ENCODE measurements around the gene AQP2. TPM values are rescaled to one million over a fixed set of nuclear protein-coding genes. Genes with fewer than 3 reads are reported as not detected.

AQP2 gene
- total and polyA plus RNA-seq, 2 of the 4 experiments (the other 2 are of a cell fraction), result not detected

DNA sequence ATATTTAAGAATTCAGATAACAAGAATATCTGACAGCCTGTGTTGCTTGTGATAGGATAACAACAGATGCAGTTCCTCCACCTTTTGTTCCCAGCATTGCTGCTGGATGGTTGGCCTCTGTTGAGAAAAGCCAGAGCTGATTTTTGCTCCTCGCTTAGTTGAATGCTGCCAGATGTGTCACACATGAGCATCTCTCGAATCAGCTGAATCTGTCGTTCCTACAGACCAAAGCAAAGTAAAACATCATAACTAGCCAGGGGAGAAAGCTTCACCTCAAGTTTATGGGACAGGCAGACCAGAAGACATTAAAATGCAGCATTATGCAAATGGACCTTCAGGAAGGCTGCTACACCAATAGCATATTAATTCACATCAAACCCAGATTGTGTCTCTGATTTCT is 54.6 kb downstream of the AQP2 start:
- Histone ChIP-seq H2AK9ac (replicated peaks; ENCODE audit: low read depth, low read length, poor library complexity) (no peak overlapping the region), H3K79me1 (ENCODE audit: low read depth in 1 of 2, low read length in 2 of 2) (peaks cover 43 to 45% of the 10 kb centered on the region in 2 experiments), H3K27me3 (ENCODE audit: control insufficient read depth, insufficient read depth, low read length) (no peaks in the 10 kb centered on the region), H3K4me3 (ENCODE audit: insufficient read depth, low read depth, low read length) (no peak overlapping the region), H4K91ac (ENCODE audit: insufficient read depth, low read depth, low read length) (no peak overlapping the region), H3K9me1 (ENCODE audit: insufficient read depth, low read length) (peaks cover 3% of the 10 kb centered on the region), H3K9me3 (ENCODE audit: control insufficient read depth, insufficient read depth, low read length) (no peaks in the 10 kb centered on the region), H3K9ac (ENCODE audit: low read depth, low read length) (no peak overlapping the region), H2BK15ac (ENCODE audit: low read depth, low read length) (no peak overlapping the region), H3K14ac (replicated peaks; ENCODE audit: low read depth, low read length) (no peak overlapping the region), H4K8ac (ENCODE audit: low read depth in 2 of 2, low read length in 2 of 2) (0 out of 4 replicates have a peak overlapping the region, but pooled peaks of 1 of the 2 experiments have one; percentile 22), H3K56ac (ENCODE audit: extremely low read depth, insufficient read depth, low read length) (no peak overlapping the region), H2AFZ (replicated peaks; ENCODE audit: low read length, poor library complexity) (no peak overlapping the region), H2BK5ac (ENCODE audit: low read depth, low read length, poor library complexity, severe bottlenecking) (no peak overlapping the region), H3K4me2 (ENCODE audit: low read depth, low read length) (no peak overlapping the region), H4K5ac (ENCODE audit: low read depth, low read length) (no peak overlapping the region), H3K18ac (ENCODE audit: low read depth, low read length) (no peak overlapping the region), H3K36me3 (ENCODE audit: control insufficient read depth, insufficient read depth, low read length) (no peaks in the 10 kb centered on the region; the same call in 1 of the 2 replicates), H2AK5ac (ENCODE audit: low read depth, low read length) (no peak overlapping the region), H3K4me1 (ENCODE audit: control insufficient read depth, insufficient read depth, low read length) (peaks cover 5% of the 10 kb centered on the region), H3K27ac (ENCODE audit: insufficient read depth, low read length) (no peak overlapping the region), H2BK120ac (ENCODE audit: low read depth, low read length) (no peak overlapping the region), H2BK20ac (ENCODE audit: low read depth, low read length) (no peak overlapping the region), H3K4ac (ENCODE audit: low read depth, low read length) (no peak overlapping the region), H4K20me1 (ENCODE audit: insufficient read depth, low read length) (peaks cover 4% of the 10 kb centered on the region; the same call in 1 of the 2 replicates), H3K23ac (ENCODE audit: low read depth, low read length) (no peak overlapping the region)
- POLR2A ChIA-PET (ENCODE audit: unreplicated experiment), result interaction anchor here (0.5 kb wide), 1 partner anchor 1973 kb away, joined by 4 read pairs; no protein-coding TSS in a partner anchor
- ATAC-seq (ENCODE audit: low read depth), result no peak
- BruUV-seq (replicated peaks), result no TSS peak
- in situ Hi-C loops (cut with MboI; ENCODE audit: low sequenced_read_pairs), result no loop called here
- DNase-seq, result no peak
- TF ChIP-seq NFE2L2 (IDR thresholded peaks at IDR 0.05; ENCODE audit: low read depth, low read length), result no peak
- no peak for TF ChIP-seq POLR2A (IDR thresholded peaks at IDR 0.05; ENCODE audit: low read depth, low read length)
- no peak for TF ChIP-seq RCOR1 (IDR thresholded peaks at IDR 0.05; ENCODE audit: insufficient replicate concordance, low read length)
- TF ChIP-seq RFX5 (IDR thresholded peaks at IDR 0.05; ENCODE audit: low read depth, low read length), result no peak
- TF ChIP-seq CEBPB (IDR thresholded peaks at IDR 0.05; ENCODE audit: low read depth, low read length), result no peak
- no peak for TF ChIP-seq MAFK (IDR thresholded peaks at IDR 0.05; ENCODE audit: low read depth, low read length)
- no peak for TF ChIP-seq USF2 (IDR thresholded peaks at IDR 0.05; ENCODE audit: low read depth, low read length)
- TF ChIP-seq MAZ (IDR thresholded peaks at IDR 0.05; ENCODE audit: borderline replicate concordance, low read depth, low read length), result no peak
- no peak for TF ChIP-seq ELK1 (IDR thresholded peaks at IDR 0.05; ENCODE audit: borderline replicate concordance, low read depth, low read length)
- no peak for TF ChIP-seq FOS (IDR thresholded peaks at IDR 0.05; ENCODE audit: low read depth, low read length)
- no peak for TF ChIP-seq CTCF (conservative IDR thresholded peaks at IDR 0.05; ENCODE audit: low read depth, low read length)
- no CpG with 5 or more reads among the region's 3 CpGs for WGBS, 2 experiments (ENCODE audit: extremely low coverage in 2 of 2, insufficient read length in 1 of 2)
- dilution Hi-C loops (cut with HindIII; ENCODE audit: low sequenced_read_pairs, unreplicated experiment), result no loop called here
- intact Hi-C loops (cut with micrococcal nuclease), result no loop called here
- CTCF ChIA-PET, result interaction anchor here (0.9 to 1.0 kb wide), 2 partner anchors 34 to 60 kb away, joined by 3 read pairs; no protein-coding TSS in a partner anchor

Data from IMR-90 (cell line).